GM21360 (cell line): ENCODE results near the gene C15orf61.

Experiments
- ATAC-seq: cut with Tn5 transposase; IDR thresholded peaks from one replicate; pipeline ENCODE4 v1.9.1; 2021; ENCODE audit warnings: mild to moderate bottlenecking, moderate library complexity; ENCODE audit not compliant: unreplicated experiment

The C15orf61 gene

GRCh38 chr15:67512933-67513714 lies 7.8 kb upstream of the C15orf61 start:
- ATAC-seq = no peak

GRCh38 chr15:67515090-67515489 lies 5.8 kb upstream of the C15orf61 start:
- no peak for ATAC-seq

GRCh38 chr15:67515557-67515956 lies 5.4 kb upstream of the C15orf61 start:
- no peak for ATAC-seq

- ATAC-seq = no peak
These were observed 456 bp upstream of the C15orf61 start for GRCh38 chr15:67520321-67521028.

- no peak for ATAC-seq
These were observed 1.0 kb downstream of the C15orf61 start for GRCh38 chr15:67521783-67522568.

GRCh38 chr15:67523330-67523729 lies 2.4 kb downstream of the C15orf61 start:
- ATAC-seq = no peak

- no peak for ATAC-seq
These were observed 3.3 kb downstream of the C15orf61 start for GRCh38 chr15:67524235-67524634.

GRCh38 chr15:67528513-67528912 lies 7.6 kb downstream of the C15orf61 start:
- ATAC-seq = no peak

- ATAC-seq = no peak
These were observed 10.5 kb downstream of the C15orf61 start for GRCh38 chr15:67531379-67531914.

GRCh38 chr15:67533873-67534272 lies 12.9 kb downstream of the C15orf61 start:
- no peak for ATAC-seq

GRCh38 chr15:67534360-67534759 lies 13.4 kb downstream of the C15orf61 start:
- no peak for ATAC-seq

GRCh38 chr15:67537771-67538170 lies 16.8 kb downstream of the C15orf61 start:
- no peak for ATAC-seq

GRCh38 chr15:67542420-67543347 lies 21.8 kb downstream of the C15orf61 start, which contains the start of gene MAP2K5:
TSS of gene MAP2K5 (plus strand) at chr15:67542703. CDS start at chr15:67543336, 633 bp downstream.
- peak; percentile 43 for ATAC-seq

- no peak for ATAC-seq
These were observed 22.4 kb downstream of the C15orf61 start for GRCh38 chr15:67543348-67543718.

GRCh38 chr15:67544475-67544874 lies 23.5 kb downstream of the C15orf61 start:
- no peak for ATAC-seq

GRCh38 chr15:67545864-67546263 lies 24.9 kb downstream of the C15orf61 start:
- ATAC-seq = no peak

GRCh38 chr15:67547064-67547463 lies 26.1 kb downstream of the C15orf61 start:
- ATAC-seq = no peak

GRCh38 chr15:67547836-67548235 lies 26.9 kb downstream of the C15orf61 start:
- no peak for ATAC-seq

- no peak for ATAC-seq
These were observed 27.4 kb downstream of the C15orf61 start for GRCh38 chr15:67548236-67548852.
